ENCODE results near the gene TRAF1. TPM values are rescaled to one million over a fixed set of nuclear protein-coding genes. Genes with fewer than 3 reads are reported as not detected.

Gene TRAF1
- total RNA-seq, 1 experiment from 2014 or later, result 1.8 TPM

DNA sequence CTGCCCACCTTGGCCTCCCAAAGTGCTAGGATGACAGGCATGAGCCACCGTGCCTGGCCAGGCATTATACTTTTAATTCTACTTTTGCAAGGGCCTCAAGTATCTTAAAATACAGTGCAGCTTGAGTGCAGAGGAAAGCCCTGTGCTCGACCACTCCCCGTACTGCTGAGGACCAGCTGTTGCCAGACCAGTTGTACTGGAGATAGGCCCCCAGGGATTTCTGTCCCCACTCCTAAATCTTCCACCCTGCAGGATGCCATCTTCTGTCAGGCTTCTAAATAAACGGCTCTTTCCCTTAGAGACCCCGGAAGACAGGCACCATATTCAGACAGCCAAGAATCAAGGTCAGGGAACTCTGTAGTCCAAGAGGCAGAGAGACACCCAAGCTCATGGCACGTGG, 67.2 kb downstream of the TRAF1 start (continued):
- TF ChIP-seq FOXP4 (CRISPR knock-in tag; IDR thresholded peaks at IDR 0.05), result no peak
- TF ChIP-seq ETV6 (CRISPR knock-in tag; IDR thresholded peaks at IDR 0.05), result no peak

- DNase-seq (ENCODE audit: low spot score) (no peak), ATAC-seq (no peak)
- no peaks in the 10 kb centered on the region for H3K9me3 Mint-ChIP-seq
- CTCF ChIA-PET, result no interaction called here
- H3K4me1 Mint-ChIP-seq, result peaks cover 5% of the 10 kb centered on the region
- POLR2A ChIA-PET, result no interaction called here
- H3K4me3 Mint-ChIP-seq, result no peak overlapping the region
- H3K27ac Mint-ChIP-seq, result no peak overlapping the region
- no peak for TF ChIP-seq ZNF671 (CRISPR knock-in tag; IDR thresholded peaks at IDR 0.05)
- TF ChIP-seq ZBTB21 (CRISPR knock-in tag; IDR thresholded peaks at IDR 0.05; ENCODE audit: borderline replicate concordance), result no peak
- TF ChIP-seq ZNF121 (CRISPR knock-in tag; IDR thresholded peaks at IDR 0.05), result no peak
- TF ChIP-seq NFYB (CRISPR knock-in tag; conservative IDR thresholded peaks at IDR 0.05; ENCODE audit: low read depth), result no peak
- no peak for TF ChIP-seq ZNF317 (CRISPR knock-in tag; IDR thresholded peaks at IDR 0.05; ENCODE audit: borderline replicate concordance, low read depth)
- TF ChIP-seq EMX1 (CRISPR knock-in tag; IDR thresholded peaks at IDR 0.05), result no peak
- no peak for TF ChIP-seq PREB (CRISPR knock-in tag; IDR thresholded peaks at IDR 0.05; ENCODE audit: borderline replicate concordance)
- TF ChIP-seq CREM (CRISPR knock-in tag; IDR thresholded peaks at IDR 0.05), result no peak
- TF ChIP-seq GTF2I (CRISPR knock-in tag; conservative IDR thresholded peaks at IDR 0.05), result no peak
- TF ChIP-seq JUN (CRISPR knock-in tag; IDR thresholded peaks at IDR 0.05), result no peak
- H3K27me3 Mint-ChIP-seq (ENCODE audit: low read depth), result no peaks in the 10 kb centered on the region
- H3K36me3 Mint-ChIP-seq, result peaks cover 9% of the 10 kb centered on the region
Observed at GRCh38 chr9:120857902-120858301, 68.7 kb downstream of the TRAF1 start.

DNA sequence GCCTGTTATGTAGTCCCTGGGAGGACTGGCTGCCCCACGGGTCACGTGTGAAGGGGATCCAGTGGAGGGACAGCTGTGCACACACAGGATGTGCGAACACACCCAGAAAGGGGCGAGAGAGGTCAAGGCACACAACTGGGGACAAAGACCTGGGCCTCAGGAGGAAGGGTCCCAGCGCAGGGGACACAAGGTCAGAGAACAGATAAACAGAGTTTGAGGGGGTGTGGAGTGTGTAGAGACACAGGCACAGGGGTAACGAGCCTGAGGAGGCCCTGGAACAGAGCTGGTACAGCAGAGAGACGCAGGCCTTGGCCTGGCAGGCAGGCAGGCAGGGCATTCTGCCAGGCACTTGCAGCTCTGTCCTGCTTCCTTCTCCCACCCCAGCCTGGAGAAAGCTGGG, 69.1 kb downstream of the TRAF1 start:
- Mint-ChIP-seq H3K36me3 (peaks cover 9% of the 10 kb centered on the region), H3K27me3 (ENCODE audit: low read depth) (no peaks in the 10 kb centered on the region), H3K27ac (no peak overlapping the region), H3K9me3 (no peaks in the 10 kb centered on the region), H3K4me3 (no peak overlapping the region), H3K4me1 (peaks cover 9% of the 10 kb centered on the region)
- TF ChIP-seq GABPB1 (CRISPR knock-in tag; IDR thresholded peaks at IDR 0.05) (no peak), TEAD1 (CRISPR knock-in tag; IDR thresholded peaks at IDR 0.05) (no peak), NFYB (CRISPR knock-in tag; conservative IDR thresholded peaks at IDR 0.05; ENCODE audit: low read depth) (no peak), KAT7 (CRISPR knock-in tag; IDR thresholded peaks at IDR 0.05; ENCODE audit: borderline replicate concordance) (no peak), USF1 (CRISPR knock-in tag; IDR thresholded peaks at IDR 0.05) (no peak), MXD4 (CRISPR knock-in tag; IDR thresholded peaks at IDR 0.05; ENCODE audit: borderline replicate concordance) (no peak), GTF2I (CRISPR knock-in tag; conservative IDR thresholded peaks at IDR 0.05) (no peak), SP1 (CRISPR knock-in tag; conservative IDR thresholded peaks at IDR 0.05) (no peak), ZNF396 (CRISPR knock-in tag; IDR thresholded peaks at IDR 0.05; ENCODE audit: borderline replicate concordance) (no peak), NFATC4 (CRISPR knock-in tag; IDR thresholded peaks at IDR 0.05) (no peak), NFE2L1 (CRISPR knock-in tag; IDR thresholded peaks at IDR 0.05) (no peak), ZBTB21 (CRISPR knock-in tag; IDR thresholded peaks at IDR 0.05; ENCODE audit: borderline replicate concordance) (no peak), AR (CRISPR knock-in tag; IDR thresholded peaks at IDR 0.05) (no peak), SOX15 (CRISPR knock-in tag; IDR thresholded peaks at IDR 0.05) (no peak)
- TF ChIP-seq, protein P1, sequence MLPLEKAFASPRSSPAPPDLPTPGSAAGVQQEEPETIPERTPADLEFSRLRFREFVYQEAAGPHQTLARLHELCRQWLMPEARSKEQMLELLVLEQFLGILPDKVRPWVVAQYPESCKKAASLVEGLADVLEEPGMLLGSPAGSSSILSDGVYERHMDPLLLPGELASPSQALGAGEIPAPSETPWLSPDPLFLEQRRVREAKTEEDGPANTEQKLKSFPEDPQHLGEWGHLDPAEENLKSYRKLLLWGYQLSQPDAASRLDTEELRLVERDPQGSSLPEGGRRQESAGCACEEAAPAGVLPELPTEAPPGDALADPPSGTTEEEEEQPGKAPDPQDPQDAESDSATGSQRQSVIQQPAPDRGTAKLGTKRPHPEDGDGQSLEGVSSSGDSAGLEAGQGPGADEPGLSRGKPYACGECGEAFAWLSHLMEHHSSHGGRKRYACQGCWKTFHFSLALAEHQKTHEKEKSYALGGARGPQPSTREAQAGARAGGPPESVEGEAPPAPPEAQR (CRISPR knock-in tag; IDR thresholded peaks at IDR 0.05), result no peak
- TF ChIP-seq, protein P2, sequence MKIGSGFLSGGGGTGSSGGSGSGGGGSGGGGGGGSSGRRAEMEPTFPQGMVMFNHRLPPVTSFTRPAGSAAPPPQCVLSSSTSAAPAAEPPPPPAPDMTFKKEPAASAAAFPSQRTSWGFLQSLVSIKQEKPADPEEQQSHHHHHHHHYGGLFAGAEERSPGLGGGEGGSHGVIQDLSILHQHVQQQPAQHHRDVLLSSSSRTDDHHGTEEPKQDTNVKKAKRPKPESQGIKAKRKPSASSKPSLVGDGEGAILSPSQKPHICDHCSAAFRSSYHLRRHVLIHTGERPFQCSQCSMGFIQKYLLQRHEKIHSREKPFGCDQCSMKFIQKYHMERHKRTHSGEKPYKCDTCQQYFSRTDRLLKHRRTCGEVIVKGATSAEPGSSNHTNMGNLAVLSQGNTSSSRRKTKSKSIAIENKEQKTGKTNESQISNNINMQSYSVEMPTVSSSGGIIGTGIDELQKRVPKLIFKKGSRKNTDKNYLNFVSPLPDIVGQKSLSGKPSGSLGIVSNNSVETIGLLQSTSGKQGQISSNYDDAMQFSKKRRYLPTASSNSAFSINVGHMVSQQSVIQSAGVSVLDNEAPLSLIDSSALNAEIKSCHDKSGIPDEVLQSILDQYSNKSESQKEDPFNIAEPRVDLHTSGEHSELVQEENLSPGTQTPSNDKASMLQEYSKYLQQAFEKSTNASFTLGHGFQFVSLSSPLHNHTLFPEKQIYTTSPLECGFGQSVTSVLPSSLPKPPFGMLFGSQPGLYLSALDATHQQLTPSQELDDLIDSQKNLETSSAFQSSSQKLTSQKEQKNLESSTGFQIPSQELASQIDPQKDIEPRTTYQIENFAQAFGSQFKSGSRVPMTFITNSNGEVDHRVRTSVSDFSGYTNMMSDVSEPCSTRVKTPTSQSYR (CRISPR knock-in tag; IDR thresholded peaks at IDR 0.05), result no peak
- DNase-seq (ENCODE audit: low spot score) (no peak), ATAC-seq (no peak)
- ChIA-PET POLR2A (no interaction called here), CTCF (no interaction called here)

All from WTC11 (cell line).